HEK293T (cell line): ENCODE measurements around the gene ZNF667.
A peak's percentile ranks its signal among the peaks of the same experiment; 100 is the strongest.

Experiments
- CTCF ChIA-PET: fragments of 350-600 bp; formaldehyde crosslinking; extraction: SDS; loops from one replicate; lab custom pipeline; 2021; ENCODE audit warnings: antibody characterized with exemption, inconsistent platforms; lab: Yijun Ruan, JAX
- POLR2A ChIA-PET: fragments of 350-600 bp; formaldehyde crosslinking; extraction: SDS; loops from one replicate; lab custom pipeline; 2020; ENCODE audit warnings: antibody characterized with exemption, inconsistent platforms; lab: Yijun Ruan, JAX
- DNase-seq: peaks from one replicate; pipeline ENCODE4 v3.0.0; 2012; ENCODE audit warnings: mixed read lengths; ENCODE audit errors: extremely low spot score
- ARNT ChIP-seq: fragments of 450-650 bp; IDR thresholded peaks from 2 replicates; pipeline ENCODE4 v1.6.1; 2017; ENCODE audit warnings: mild to moderate bottlenecking
- BHLHE40 ChIP-seq: fragments of 450-650 bp; IDR thresholded peaks from 2 replicates; pipeline ENCODE4 v1.6.1; 2016; ENCODE audit warnings: mild to moderate bottlenecking, moderate library complexity, borderline replicate concordance
- CTBP1 ChIP-seq: fragments of 450-650 bp; IDR thresholded peaks from 2 replicates; pipeline ENCODE4 v1.6.1; 2016; ENCODE audit warnings: borderline replicate concordance
- ELF4 ChIP-seq: fragments of 450-650 bp; IDR thresholded peaks from 2 replicates; pipeline ENCODE4 v1.6.1; 2017; ENCODE audit warnings: antibody characterized with exemption
- FOXA1 ChIP-seq: fragments of 450-650 bp; IDR thresholded peaks from 2 replicates; pipeline ENCODE4 v1.6.1; 2016; ENCODE audit warnings: mild to moderate bottlenecking
- FOXK2 ChIP-seq: fragments of 450-650 bp; IDR thresholded peaks from 2 replicates; pipeline ENCODE4 v1.6.1; 2016; ENCODE audit warnings: mild to moderate bottlenecking
- FOXM1 ChIP-seq: fragments of 450-650 bp; IDR thresholded peaks from 2 replicates; pipeline ENCODE4 v1.6.1; 2017; ENCODE audit warnings: mild to moderate bottlenecking, borderline replicate concordance
- HDGF ChIP-seq: fragments of 450-650 bp; IDR thresholded peaks from 2 replicates; pipeline ENCODE4 v1.6.1; 2017; ENCODE audit warnings: antibody characterized with exemption, borderline replicate concordance
- L3MBTL2 ChIP-seq: fragments of 450-650 bp; conservative IDR thresholded peaks from 2 replicates; pipeline ENCODE4 v1.6.1; 2016; ENCODE audit warnings: mild to moderate bottlenecking
- LEF1 ChIP-seq: fragments of 450-650 bp; IDR thresholded peaks from 2 replicates; pipeline ENCODE4 v1.6.1; 2017; ENCODE audit warnings: mild to moderate bottlenecking, borderline replicate concordance
- NFRKB ChIP-seq: fragments of 450-650 bp; IDR thresholded peaks from 2 replicates; pipeline ENCODE4 v1.6.1; 2016; ENCODE audit warnings: mild to moderate bottlenecking, moderate library complexity
- SP1 ChIP-seq: fragments of 450-650 bp; IDR thresholded peaks from 2 replicates; pipeline ENCODE4 v1.6.1; 2017
- SUZ12 ChIP-seq: fragments of 450-650 bp; IDR thresholded peaks from 2 replicates; pipeline ENCODE4 v1.6.1; 2016; ENCODE audit warnings: mild to moderate bottlenecking
- TARDBP ChIP-seq: fragments of 450-650 bp; IDR thresholded peaks from 2 replicates; pipeline ENCODE4 v1.6.1; 2016
- ZNF384 ChIP-seq: fragments of 450-650 bp; IDR thresholded peaks from 2 replicates; pipeline ENCODE4 v1.6.1; 2016
- TF ChIP-seq, protein P1 (sequence below): fragments of 450-650 bp; IDR thresholded peaks from 2 replicates; pipeline ENCODE4 v1.6.1; 2016

Gene ZNF667

DNA sequence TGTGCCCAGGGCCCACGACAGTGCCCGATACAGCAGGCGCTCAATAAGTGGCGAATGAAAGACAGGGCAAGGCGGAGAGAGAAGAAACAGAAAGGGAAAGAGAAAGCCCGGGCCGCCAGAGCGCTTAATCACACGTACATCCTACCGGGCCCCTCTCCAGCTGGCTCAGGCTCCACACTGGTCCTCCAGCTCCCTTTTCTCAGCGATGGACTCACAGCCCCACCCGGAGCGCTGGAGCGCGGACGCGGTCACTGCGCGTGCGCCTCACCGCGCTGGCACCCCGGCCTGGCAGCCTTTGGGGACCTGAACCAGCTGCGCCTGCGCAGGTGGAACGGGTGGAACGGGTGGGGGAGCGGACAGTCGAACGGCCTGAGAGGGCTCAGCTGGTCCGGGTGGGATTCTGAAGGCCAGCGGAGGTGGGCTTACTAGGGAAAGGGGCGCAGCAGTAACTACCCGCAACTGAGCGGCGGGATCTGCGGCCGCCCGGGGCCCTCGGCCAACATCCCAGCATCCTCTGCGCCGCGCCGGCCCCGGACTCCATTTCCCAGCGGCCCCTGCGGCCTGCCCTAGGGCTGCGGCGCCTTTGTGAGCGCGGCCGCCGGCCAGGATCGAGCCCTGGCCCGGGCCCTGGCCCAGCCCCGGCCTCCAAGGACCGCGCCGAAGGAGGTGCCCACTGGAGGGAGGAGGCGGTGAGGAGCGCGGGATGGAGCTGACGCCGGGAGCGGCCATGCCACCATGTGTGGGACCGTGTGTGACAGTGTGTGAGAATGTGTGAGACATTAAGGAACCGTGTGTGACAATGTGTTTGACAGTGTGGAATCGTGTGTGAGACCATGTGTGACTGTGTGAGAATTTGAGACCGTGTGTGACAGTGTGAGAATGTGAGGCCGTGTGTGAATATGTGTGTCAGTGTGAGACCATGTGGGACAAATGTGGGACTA is 73.1 kb downstream of the ZNF667 start, which contains the start of gene ZNF583:
TSS of gene ZNF583 (plus strand) at position 569 of the 941 bp plus-strand sequence. CDS start 2,783 bp downstream, outside the sequence.
- POLR2A ChIA-PET: interaction anchor here (0.6 to 0.7 kb wide), 2 partner anchors 15 to 191 kb away, joined by 3 read pairs; partner anchors contain the start of gene ZNF71
- TF ChIP-seq LEF1 (no peak), L3MBTL2 (peak; percentile 89), ZNF384 (no peak), SUZ12 (no peak), NFRKB (no peak)
- TF ChIP-seq, protein P1, sequence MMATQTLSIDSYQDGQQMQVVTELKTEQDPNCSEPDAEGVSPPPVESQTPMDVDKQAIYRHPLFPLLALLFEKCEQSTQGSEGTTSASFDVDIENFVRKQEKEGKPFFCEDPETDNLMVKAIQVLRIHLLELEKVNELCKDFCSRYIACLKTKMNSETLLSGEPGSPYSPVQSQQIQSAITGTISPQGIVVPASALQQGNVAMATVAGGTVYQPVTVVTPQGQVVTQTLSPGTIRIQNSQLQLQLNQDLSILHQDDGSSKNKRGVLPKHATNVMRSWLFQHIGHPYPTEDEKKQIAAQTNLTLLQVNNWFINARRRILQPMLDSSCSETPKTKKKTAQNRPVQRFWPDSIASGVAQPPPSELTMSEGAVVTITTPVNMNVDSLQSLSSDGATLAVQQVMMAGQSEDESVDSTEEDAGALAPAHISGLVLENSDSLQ: no peak
- peak; percentile 85 for DNase-seq
- CTCF ChIA-PET: no interaction called here

DNA sequence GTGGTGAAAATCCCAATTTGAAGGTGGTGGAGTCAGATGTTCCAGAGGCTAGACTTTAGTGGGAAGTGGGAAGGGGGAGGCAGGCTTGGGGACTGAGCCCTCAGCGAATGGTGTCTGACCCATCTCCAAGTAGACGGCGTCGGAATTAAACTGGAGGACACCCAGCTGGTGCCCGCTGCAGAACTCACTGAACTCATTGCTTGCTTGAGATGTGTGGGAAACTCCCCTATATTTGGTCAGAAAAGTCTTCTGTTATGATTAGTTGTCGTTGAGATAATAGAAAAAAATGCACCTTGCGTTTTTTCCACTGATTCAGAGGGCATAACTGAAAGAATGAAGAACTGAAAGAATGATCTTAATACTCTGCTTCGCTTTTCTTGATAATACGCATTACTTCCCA is 73.9 kb downstream of the ZNF667 start:
- DNase-seq: no peak
- TF ChIP-seq FOXM1: no peak
- no peak for TF ChIP-seq ZNF384
- ChIA-PET POLR2A (interaction anchor here (0.6 to 0.7 kb wide), 2 partner anchors 14 to 192 kb away, joined by 3 read pairs; partner anchors contain the start of gene ZNF71), CTCF (no interaction called here)

DNA sequence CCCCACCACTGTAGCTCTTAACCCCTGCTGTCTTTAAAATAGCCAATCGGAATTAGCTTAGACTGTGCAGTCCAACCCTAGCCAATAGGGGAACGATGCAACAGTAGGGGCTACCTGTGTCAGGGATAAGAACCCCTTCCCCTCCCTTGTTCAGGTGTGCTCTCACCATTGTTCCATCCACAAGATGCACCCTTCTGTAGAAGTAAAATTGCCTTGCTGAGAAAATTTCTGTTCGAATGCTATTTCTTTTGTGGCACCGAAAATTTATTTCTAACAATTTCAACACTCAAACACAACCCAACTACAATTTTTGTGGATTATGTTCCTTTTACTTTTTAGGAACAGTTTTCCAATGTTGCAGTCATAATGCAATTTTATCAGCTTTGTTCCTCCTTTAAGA is 76.7 kb downstream of the ZNF667 start:
- POLR2A ChIA-PET: no interaction called here
- CTCF ChIA-PET: no interaction called here
- TF ChIP-seq TARDBP (no peak), HDGF (no peak), CTBP1 (no peak), L3MBTL2 (no peak), NFRKB (no peak), FOXM1 (no peak), SUZ12 (no peak), BHLHE40 (no peak), FOXK2 (no peak), SP1 (no peak), ELF4 (no peak), FOXA1 (no peak), ARNT (no peak), ZNF384 (no peak), LEF1 (no peak)
- TF ChIP-seq, protein P1: no peak
- no peak for DNase-seq

DNA sequence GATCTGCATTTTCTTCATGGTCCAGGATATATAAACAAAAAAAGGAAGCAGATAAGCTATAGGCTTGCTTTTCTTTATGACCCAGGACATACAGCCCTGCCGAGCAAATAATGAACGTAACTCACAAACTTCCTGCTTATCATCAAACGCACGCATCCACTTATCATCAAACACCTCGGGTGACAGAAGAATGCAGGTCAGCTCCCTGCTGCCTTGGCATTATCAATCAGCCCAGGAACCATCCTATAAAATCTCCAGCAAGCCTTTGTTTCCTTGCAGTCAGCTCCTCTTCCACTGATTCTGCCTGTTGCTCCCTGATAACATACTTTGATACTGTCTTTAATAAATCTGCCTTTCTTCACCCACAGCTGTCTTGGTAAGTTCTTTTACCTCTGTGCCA is 78.3 kb downstream of the ZNF667 start:
- ChIA-PET POLR2A (no interaction called here), CTCF (no interaction called here)
- no peak for DNase-seq
- no peak for TF ChIP-seq ELF4
- no peak for TF ChIP-seq CTBP1
- no peak for TF ChIP-seq SUZ12
- TF ChIP-seq BHLHE40: no peak
- TF ChIP-seq ARNT: no peak
- TF ChIP-seq L3MBTL2: no peak
- TF ChIP-seq FOXA1: no peak
- TF ChIP-seq FOXK2: no peak
- TF ChIP-seq NFRKB: no peak
- TF ChIP-seq FOXM1: no peak
- TF ChIP-seq ZNF384: no peak
- no peak for TF ChIP-seq SP1
- TF ChIP-seq LEF1: no peak
- TF ChIP-seq, protein P1: no peak

DNA sequence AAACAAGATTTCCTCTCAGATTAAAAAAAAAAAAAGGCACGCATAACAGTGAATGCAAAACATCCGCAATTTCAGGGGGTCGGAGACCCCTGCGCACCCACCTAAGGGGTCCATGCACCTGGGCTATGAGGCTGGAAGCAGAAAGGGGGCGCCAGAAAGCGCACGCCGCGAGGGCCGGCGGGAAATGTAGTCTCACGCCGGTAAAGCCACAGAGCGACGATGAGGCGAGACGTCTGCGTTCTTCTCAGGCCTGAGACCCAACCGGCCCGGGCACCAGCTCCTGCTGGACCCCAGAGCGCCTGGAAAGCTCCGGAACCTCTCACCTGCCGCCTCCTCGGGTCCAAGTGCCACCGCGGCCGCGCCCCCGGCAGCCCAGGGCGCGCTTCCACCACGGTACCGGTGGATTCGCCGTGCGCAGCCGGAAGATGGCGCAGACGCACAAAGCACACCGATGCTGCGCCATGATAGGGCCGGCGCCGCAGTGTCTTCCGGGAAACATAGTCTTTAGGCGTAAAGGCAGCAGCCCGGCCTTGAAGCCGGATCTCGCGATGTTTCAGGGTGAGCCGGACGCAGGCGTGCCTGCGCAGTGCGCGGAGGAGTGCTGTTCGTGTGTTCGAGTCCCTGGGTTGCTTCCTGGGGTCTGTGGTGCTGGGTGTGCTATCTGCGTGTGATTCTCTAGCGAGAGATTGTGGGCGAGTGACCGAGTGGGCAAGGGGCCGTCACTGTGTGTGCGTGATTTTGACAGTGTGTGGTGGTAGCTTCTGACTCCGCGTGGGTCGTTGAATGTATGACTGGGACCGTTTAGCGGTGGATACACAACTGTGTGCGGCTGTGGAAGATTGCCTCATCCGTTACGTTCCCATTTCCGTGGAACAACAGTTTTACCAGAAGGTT is 83.8 kb downstream of the ZNF667 start, which contains the start of gene ZNF582:
TSS of gene ZNF582 (minus strand) at position 416 of the 894 bp plus-strand sequence. CDS start 1,782 bp downstream, outside the sequence.
- POLR2A ChIA-PET: no interaction called here
- TF ChIP-seq L3MBTL2 (peak; percentile 90), FOXA1 (no peak), SP1 (peak; percentile 54; the same call in 1 of the 2 replicates), ELF4 (peak; percentile 74)
- CTCF ChIA-PET: no interaction called here
- DNase-seq: peak; percentile 95
